ENCODE measurements around the gene ATP6V1G1. TPM values are rescaled to one million over a fixed set of nuclear protein-coding genes. Genes with fewer than 3 reads are reported as not detected.

The ATP6V1G1 gene
- total RNA-seq, 1 donor: 59.5 TPM

DNA sequence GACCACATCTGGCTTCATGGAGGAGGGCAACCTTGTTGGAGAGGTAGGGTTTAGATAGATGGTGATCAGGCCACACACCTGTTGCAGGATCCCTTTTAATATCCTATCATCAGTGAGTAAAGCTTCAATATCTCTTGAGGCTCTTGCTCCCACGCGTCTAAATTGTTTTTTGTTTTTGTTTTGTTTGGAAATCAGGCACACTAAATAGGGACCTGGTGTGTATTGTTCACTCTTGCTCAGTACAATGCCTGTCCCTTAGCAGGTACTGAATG is 20.9 kb downstream of the ATP6V1G1 start:
- no peak for DNase-seq (ENCODE audit: low read depth in 2 of 3, low spot score in 2 of 3)

DNA sequence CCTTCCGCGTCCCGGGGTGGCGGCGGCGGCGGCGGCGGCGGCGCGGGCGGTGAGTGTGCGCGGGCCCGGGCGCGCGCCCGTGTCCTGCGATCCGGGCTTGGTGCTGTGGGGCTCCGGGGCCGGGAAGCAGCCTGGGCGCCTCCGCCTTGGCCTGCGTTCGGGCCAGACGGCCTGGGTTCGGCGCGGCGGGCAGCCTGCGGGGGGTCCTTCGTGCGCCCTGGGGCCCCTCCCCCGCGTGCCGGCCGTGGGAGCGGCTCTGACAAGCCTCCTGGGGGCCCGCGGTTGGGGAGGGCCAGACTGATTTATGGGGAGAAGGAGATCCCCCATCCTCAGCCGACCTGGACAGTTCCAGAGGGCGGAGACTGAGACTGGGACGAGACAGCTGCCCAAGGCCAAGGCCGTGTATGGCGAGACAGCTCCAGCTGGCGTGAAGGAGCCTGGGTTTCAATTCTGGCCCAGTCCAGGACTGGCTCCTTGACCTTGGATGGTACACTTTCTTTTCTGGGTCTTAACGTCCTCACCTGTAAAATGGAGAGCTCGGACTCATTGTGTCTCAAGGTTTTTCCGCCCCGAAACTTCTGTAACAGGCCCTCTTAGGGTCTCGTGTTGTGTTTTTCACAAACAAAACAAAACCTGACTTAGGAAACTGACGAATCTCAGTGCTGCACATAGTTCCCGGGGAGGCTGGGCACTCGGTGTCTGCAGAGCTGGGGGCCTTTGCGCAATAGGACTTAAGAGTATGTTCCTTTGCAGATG is 24.1 kb downstream of the ATP6V1G1 start:
- DNase-seq (ENCODE audit: low read depth in 2 of 3, low spot score in 2 of 3): peak in 2 of 3 donors; percentile 37 to 45

DNA sequence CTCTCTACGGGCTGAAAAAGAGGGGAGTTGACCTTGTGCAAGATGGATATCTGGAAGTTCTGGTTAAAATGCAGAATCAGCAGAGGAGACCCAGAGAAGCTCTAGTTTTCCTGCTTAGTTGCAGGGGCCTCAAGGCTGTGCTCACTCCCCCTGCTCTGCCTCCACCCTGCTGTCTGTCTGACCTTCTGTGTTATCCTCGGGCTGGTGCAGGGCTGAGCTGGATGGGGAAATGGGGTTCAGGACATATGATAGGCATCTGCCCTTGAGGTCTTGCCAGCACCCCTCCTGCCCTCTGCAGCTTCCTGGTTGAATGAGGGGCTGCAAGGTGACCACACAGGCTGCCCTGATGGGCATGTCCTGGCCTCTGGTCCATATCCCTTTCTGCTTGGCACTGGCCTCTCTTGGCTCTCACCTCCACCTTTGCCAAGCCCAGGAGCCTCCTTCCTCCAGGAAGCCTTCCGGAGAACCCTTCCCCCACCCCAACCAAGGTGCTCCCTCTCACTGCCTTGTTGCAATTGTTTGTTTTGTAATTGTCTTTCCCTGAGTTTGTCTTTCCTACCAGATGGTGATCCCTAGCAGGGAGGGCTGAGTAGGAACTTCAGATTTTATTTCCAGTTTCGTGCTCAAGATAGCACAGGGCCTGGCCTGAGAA is 24.8 kb downstream of the ATP6V1G1 start:
- DNase-seq (ENCODE audit: low read depth in 2 of 3, low spot score in 2 of 3): no peak

DNA sequence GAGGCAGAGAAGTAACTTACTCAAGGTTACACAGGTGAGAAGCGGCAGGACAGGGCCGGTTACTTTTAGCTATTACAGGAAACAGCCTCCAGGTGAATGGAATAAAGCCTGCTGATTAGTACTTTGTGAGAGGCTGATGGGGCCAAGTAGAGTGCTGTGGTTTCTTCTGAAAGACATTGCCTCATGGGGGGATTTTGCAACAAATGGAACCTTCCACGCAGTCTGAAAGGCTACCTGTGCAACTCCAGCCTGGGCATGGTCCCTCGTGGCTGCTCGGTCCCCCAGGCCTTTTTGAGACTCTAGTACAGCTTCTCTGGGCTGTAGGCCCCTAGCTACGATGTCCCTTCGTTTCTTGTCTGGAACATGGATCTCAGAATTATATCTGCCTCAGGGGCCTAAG is 25.5 kb downstream of the ATP6V1G1 start:
- DNase-seq (ENCODE audit: low read depth in 2 of 3, low spot score in 2 of 3): no peak

DNA sequence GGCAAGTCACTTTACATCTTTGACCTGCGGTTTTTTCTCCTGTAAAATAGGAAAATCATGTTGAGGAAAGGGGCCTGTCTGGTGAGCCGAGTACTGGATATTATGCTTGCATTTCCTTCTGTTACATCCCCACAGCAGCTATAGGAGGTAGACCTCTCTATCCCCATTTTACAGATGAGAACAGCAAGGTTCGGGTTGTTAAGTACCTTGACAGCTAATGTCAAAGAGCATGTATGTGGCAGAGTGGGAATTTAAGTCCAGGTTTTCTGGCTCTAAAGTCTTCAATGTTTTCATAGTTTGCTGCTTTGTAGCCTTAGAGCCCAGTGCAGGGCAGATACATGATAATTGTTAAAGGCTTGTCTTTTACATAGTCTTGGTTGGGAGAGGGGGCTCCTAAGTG is 26.4 kb downstream of the ATP6V1G1 start:
- no peak for DNase-seq (ENCODE audit: low read depth in 2 of 3, low spot score in 2 of 3)

DNA sequence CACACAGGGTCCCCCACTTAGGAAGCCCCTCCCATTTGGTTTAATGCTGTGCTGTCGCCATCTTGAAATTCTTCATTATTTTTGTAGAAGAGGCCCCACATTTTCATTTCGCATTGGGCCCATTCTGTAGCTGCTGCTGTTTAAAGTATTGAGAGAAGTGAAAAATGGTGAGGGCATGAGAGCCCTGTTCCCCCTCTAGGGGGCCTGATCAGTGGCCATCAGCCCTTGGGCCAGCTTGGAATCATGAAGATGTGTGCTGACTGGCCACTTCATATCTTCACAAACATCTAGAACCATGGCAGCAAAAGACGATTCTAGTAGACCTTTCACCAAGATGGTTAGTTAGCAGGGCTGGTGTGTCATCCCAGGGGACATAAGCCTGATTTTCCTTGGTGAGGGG is 26.8 kb downstream of the ATP6V1G1 start:
- DNase-seq (ENCODE audit: low read depth in 2 of 3, low spot score in 2 of 3): no peak

DNA sequence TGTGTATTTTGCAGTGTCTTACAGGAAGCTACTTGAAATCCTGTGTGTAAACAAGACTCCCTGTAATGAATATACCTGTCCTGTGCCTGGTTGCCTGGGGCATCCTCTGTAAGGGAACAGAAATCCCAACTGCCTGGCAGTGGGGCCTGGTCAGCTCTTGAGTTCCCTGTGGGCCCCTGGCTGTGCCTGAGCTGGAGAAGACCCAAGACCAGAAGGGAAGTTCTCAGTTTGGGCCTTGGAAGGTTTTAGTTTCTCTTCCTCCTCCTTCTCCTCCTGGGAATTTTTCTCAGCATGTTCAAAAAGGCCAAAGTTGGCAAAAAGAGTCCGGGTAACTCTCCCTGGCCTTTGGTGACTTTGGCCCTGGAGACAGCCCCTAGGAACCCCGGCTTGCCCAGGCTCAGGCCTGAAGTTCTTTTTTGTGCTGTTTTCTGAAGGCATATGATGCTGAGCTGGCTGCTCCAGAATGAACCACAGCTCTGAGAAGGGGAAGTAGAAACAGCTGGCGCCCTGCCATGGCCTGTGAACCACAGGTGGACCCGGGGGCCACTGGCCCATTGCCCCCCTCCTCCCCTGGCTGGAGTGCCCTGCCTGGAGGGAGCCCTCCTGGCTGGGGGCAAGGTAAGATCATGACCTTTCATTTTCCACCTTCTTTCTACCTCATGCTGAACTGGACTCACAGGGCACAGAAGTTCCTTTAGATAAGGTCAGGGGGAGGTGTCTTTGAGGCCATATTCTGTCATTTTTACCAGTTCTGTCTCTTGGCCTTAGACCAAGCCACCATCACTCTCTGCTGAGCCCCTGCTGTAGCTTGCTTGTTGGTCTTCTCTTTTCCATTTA is 29.3 kb downstream of the ATP6V1G1 start:
- DNase-seq (ENCODE audit: low read depth in 2 of 3, low spot score in 2 of 3): peak in 2 of 3 donors; percentile 90 to 94

DNA sequence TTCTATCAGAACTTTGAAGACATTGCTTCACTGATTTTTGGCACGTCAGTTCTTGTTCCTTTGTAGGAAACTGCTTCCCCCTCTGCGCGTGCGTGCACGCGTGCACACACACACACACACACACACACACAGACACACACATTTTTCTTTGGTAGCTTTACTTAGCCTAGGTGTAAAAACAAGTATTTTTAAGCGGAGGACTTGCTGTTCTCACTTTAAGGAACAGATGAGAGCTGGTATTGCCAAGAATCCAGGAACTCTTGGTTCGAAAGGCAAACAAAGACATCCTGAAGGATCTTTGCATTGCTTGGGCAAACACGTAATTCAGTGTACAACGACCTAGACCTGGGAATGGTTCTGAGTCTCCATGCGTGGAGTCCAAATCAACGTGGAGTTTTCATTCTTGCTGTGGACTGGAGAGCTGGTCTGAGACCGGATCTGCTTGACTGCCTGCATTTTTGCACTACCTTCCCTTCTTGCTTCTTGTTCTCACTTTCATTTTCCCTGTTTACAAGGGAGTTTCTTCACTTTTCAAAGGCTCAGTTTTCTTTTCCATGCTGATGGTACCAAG is 31.7 kb downstream of the ATP6V1G1 start:
- DNase-seq (ENCODE audit: low read depth in 2 of 3, low spot score in 2 of 3): peak in 2 of 3 donors; percentile 44 to 66

DNA sequence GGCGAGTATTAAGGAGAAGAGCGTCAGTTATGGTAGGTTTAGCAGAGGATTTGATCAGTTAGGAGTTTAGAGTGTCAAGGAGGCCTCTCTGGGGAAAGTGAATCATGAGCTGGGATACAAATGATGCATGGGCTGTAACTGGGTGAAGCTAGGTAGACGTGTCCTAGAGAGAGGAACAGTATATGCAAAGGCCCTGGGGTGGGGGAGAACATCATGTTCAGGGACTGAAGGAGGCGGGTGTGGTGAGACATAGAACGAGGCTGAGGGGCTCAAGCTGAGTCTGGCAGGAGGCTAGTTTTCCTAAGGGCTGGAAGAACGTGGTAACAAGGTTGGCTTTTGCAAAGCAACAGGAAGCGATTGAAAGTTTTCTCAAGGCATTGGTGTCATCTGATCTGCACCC is 34.0 kb downstream of the ATP6V1G1 start:
- DNase-seq (ENCODE audit: low read depth in 2 of 3, low spot score in 2 of 3): no peak

DNA sequence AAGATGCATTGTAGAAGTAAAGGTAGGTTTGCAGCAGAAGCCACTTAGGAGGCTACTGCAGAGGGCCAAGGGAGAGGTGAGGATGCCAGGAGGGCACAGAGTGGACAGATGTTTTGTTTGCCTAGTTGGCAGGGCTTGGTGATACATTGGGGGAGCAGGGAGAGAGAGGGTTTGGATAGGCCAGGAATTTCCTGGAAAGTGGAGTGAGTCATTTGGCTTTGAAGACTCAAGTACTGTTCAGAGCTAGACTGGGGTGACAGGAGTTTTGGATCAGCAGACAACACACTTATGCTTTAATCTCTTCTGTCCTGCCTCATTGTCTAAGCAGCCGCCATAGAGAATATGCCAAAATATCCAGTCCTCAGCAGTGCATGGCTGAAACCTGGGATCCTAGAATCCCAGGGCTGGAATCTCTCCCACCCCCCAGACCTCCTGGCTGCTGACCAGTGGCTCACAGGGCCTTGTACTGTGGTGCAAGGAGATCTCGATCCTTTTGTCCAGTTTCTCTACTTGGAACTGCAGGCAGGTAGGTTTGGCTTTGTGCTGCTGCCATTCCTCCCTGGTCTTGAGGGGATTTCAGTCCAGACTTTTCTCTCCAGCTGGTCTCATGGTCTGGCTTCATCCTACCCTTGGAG is 34.5 kb downstream of the ATP6V1G1 start:
- DNase-seq (ENCODE audit: low read depth in 2 of 3, low spot score in 2 of 3): no peak

DNA sequence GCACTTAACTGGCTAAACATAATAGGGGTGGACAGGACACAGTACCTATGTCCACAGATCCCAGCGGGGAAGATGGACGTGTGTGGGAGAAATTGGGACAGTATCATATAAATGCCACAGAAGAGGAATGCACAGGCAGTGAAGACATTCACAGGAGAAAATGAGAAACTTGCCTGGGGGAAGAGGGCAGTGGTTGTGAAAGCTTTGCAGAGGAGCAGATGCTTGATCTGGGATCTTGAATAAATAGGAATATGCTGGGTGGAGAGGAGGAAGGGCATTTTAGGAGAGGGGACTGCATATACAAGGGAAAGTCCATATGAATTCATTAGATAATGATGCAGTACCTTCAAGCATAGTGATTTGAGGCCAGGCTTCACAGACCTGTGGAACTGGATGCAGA is 37.1 kb downstream of the ATP6V1G1 start:
- DNase-seq (ENCODE audit: low read depth in 2 of 3, low spot score in 2 of 3): no peak

DNA sequence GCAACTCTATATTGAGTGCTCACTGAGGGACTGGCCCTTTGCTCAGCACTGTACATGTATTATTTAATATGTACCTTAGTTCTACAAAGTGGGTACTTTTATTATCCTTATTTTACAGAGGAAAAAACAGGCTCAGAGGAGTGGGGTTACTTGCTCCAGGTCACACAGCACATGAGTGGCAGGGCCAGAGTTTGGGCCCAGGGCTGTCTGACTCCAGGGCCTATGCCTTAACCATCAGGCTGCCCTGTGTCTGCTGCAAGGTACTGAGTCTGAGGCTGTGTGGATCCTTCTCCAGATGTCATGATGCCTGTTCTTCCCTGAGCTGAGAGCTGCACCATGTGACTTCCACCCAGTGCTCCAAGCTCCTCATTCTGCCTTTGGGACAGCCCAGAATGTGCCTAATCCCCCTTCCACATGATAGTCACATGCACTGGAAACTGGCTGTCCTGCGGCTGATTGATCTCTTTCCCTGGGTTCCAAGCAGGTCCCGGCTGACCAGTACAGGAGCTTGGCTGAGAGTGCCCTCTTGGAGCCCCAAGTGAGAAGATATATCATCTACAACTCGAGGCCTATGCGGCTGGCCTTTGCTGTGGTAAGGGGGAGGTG is 38.9 kb downstream of the ATP6V1G1 start:
- DNase-seq (ENCODE audit: low read depth in 2 of 3, low spot score in 2 of 3): no peak

DNA sequence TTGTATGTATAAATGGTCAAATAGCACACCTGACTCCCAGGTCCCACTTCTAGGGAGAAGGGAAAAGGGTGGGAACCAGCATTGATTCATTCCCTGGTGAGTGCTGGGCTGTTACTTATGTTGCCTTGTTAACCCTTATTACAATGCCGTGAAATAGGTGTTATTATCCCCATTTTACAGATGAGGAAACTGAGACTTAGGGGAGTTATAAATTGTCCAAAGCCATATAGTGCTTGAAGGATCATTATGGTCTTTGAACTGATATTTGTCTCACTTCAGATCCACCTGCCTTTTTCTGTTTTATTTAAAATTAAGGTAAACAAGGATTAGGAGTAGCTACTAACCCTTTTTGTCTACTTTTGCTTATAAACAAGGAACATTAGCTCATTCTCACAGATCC is 40.0 kb downstream of the ATP6V1G1 start:
- DNase-seq (ENCODE audit: low read depth in 2 of 3, low spot score in 2 of 3): no peak

DNA sequence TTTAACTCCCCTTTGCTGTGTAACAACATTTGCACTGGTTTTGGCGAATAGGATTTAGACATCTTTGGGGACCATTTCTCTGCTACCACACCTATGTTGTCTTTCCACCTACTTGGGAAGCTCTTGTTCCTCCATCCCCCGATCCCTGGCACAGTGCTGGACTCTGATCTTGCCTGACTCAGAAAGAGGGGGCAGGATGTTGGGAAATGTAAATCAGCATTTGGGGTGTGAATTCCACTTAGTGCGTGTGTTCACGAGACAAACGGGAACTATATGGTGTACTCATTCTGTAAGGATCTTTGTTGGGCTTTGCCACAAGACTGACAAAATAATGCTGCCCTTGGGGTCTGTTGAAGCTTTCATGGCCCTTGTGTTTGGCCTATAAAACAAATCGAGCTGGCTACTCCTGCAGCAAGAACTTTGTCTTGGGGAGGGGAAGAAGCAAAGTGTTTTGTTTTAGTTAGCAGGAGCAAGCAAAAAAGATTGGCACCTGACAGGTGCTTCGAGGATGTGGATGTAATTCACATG is 42.1 kb downstream of the ATP6V1G1 start:
- no peak for DNase-seq (ENCODE audit: low read depth in 2 of 3, low spot score in 2 of 3)

DNA sequence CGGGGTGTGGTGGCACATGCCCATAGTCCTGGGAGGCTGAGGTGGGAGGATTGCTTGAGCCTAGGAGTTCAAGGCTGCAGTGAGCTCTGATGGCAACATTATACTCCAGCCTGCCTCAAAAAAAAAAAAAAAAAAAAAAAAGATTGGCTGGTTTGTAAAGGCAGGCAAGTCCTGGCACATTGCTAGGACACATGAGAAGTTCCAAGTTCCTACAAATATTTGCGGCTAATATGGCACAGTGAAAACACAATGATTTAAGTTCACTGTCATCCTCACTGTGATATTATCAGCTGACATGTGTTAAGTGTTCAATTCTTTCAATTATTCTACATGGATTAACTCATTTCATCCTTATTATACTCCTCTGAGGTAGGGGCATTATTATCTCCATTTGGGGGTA is 43.6 kb downstream of the ATP6V1G1 start:
- DNase-seq (ENCODE audit: low read depth in 2 of 3, low spot score in 2 of 3): no peak

DNA sequence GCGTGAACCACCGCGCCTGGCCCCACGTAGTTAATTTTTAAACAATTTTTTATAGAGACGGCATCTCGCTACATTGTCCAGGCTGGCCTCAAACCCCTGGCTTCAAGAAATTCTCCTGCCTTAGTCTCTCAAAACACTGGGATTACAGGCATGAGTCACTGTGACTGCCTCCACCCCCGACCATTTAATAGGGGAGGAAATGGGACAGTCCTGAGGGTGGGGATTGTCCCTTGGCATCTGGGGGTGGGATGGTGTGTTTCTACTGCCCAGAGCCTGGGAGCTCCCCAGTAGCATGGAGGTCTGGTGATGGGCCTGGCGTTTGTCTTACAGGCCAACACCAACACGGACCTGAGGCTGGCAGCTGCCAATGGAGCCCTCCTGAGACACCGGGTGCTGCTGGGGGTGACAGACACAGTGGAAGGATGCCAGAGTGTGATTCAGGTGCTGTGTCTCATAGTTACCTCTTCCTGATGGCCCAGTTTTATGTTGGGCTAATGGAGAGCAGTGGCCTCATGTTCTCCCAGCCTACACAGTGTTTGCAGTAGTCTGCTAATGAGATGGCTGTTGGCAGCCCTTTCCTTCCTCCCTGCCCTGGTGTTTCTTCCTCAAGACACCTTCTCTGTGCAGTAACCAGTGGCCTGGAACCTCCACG is 46.0 kb downstream of the ATP6V1G1 start:
- DNase-seq (ENCODE audit: low read depth in 2 of 3, low spot score in 2 of 3): no peak

DNA sequence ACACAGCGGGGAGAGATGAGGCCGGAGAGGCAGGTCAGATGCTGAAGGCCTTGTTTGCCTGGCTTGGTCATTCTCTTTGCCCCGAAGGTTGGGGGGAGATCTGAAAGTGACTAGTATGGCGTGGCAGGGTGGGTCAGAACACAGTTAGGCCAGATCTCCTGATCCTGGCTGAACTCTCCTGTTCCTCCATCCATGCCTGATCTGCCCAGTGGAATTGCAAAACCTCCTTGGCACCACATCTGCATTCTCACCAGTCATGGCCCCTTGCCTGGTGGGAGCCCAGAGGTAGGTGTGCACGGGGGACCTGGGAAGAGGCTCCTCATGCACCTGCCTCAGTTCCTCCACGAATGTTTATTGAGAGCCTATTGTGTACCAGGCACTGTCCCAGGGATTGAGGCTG is 46.8 kb downstream of the ATP6V1G1 start:
- no peak for DNase-seq (ENCODE audit: low read depth in 2 of 3, low spot score in 2 of 3)

DNA sequence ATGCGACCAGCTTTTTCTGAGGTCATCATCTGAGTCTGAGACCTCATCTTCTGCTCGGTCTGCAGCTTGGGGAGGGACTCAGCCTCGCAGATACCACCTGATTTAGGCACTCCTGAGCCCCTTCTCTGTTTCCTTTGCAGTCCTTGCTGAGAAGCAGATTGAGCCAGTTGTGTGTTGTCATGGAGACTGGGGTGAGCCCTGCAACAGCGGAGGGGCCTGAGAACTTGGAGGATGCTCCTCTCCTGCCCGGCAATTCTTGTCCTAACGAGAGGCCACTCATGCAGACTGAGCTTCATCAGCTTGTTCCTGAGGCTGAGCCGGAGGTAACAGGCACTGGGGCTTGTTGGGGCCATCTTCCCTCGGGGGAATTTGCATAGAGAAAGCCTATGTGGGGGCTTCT is 50.8 kb downstream of the ATP6V1G1 start:
- no peak for DNase-seq (ENCODE audit: low read depth in 2 of 3, low spot score in 2 of 3)

DNA sequence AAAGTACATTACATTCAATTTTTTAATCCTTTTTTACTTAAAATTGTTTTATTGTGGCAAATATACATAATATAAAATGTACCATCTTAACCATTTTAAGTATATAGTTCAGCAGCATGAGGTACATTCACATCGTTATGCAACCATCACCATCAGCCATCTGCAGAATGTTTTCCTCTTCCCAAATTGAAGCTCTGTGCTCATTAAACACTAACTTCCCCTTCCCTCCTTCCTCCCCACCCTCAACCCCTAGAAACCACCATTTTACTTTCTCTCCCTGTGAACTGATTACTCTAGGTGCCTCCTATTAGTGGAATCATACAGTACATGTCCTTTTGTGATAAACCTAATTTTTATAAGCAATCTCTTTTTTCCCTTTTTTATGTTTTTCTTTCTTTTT is 54.4 kb downstream of the ATP6V1G1 start:
- peak in 2 of 3 donors; percentile 22 to 47 for DNase-seq (ENCODE audit: low read depth in 2 of 3, low spot score in 2 of 3)

DNA sequence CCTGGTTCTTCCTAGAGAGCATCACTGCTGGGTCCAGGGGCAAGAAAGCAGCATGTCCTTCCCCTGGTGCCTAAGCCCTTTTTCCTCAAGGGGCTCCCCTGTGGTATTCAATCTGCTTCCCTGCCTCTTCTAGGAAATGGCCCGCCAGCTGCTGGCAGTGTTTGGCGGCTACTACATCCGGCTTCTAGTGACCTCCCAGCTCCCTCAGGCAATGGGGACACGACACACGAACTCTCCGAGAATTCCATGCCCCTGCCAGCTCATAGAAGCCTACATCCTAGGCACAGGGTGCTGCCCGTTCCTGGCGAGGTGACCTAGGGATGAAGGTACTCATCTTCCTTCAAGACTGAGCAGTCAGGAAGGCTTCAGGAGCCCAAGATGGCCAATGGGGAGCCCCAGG is 55.4 kb downstream of the ATP6V1G1 start:
- no peak for DNase-seq (ENCODE audit: low read depth in 2 of 3, low spot score in 2 of 3)
